ENCODE data around the gene RIMBP2.

Gene RIMBP2

GRCh38 chr12:130537655-130538054 is 178.4 kb downstream of the RIMBP2 start:
- no peak for DNase-seq (ENCODE audit: low spot score)

- DNase-seq (ENCODE audit: low spot score): no peak
These were observed 179.0 kb downstream of the RIMBP2 start for GRCh38 chr12:130537051-130537450.

GRCh38 chr12:130530429-130530828 is 185.7 kb downstream of the RIMBP2 start:
- DNase-seq (ENCODE audit: low spot score): no peak

GRCh38 chr12:130529781-130530180 is 186.3 kb downstream of the RIMBP2 start:
- DNase-seq (ENCODE audit: low spot score): no peak

- no peak for DNase-seq (ENCODE audit: low spot score)
These were observed 188.9 kb downstream of the RIMBP2 start for GRCh38 chr12:130527239-130527638.

GRCh38 chr12:130526813-130527212 is 189.3 kb downstream of the RIMBP2 start:
- no peak for DNase-seq (ENCODE audit: low spot score)

- DNase-seq (ENCODE audit: low spot score): no peak
These were observed 190.5 kb downstream of the RIMBP2 start for GRCh38 chr12:130525384-130526172.

GRCh38 chr12:130524759-130525158 is 191.3 kb downstream of the RIMBP2 start:
- no peak for DNase-seq (ENCODE audit: low spot score)

- DNase-seq (ENCODE audit: low spot score): no peak
These were observed 192.1 kb downstream of the RIMBP2 start for GRCh38 chr12:130523863-130524614.

GRCh38 chr12:130523208-130523607 is 192.9 kb downstream of the RIMBP2 start:
- no peak for DNase-seq (ENCODE audit: low spot score)

- DNase-seq (ENCODE audit: low spot score): no peak
These were observed 193.8 kb downstream of the RIMBP2 start for GRCh38 chr12:130522244-130522834.

- DNase-seq (ENCODE audit: low spot score): no peak
These were observed 194.5 kb downstream of the RIMBP2 start for GRCh38 chr12:130521375-130522124.

- no peak for DNase-seq (ENCODE audit: low spot score)
These were observed 195.3 kb downstream of the RIMBP2 start for GRCh38 chr12:130520784-130521183.

GRCh38 chr12:130517588-130517987 is 198.5 kb downstream of the RIMBP2 start:
- DNase-seq (ENCODE audit: low spot score): no peak

- no peak for DNase-seq (ENCODE audit: low spot score)
These were observed 201.9 kb downstream of the RIMBP2 start for GRCh38 chr12:130514149-130514551.

GRCh38 chr12:130513556-130513955 is 202.5 kb downstream of the RIMBP2 start:
- DNase-seq (ENCODE audit: low spot score): no peak

GRCh38 chr12:130511285-130511684 is 204.8 kb downstream of the RIMBP2 start:
- DNase-seq (ENCODE audit: low spot score): no peak

- DNase-seq (ENCODE audit: low spot score): no peak
These were observed 206.6 kb downstream of the RIMBP2 start for GRCh38 chr12:130509454-130509853.

- DNase-seq (ENCODE audit: low spot score): no peak
These were observed 207.3 kb downstream of the RIMBP2 start for GRCh38 chr12:130508847-130509246.

GRCh38 chr12:130508318-130508717 is 207.8 kb downstream of the RIMBP2 start:
- no peak for DNase-seq (ENCODE audit: low spot score)

- DNase-seq (ENCODE audit: low spot score): no peak
These were observed 209.3 kb downstream of the RIMBP2 start for GRCh38 chr12:130506844-130507243.

- DNase-seq (ENCODE audit: low spot score): no peak
These were observed 211.3 kb downstream of the RIMBP2 start for GRCh38 chr12:130504840-130505175.
